Measurements from ENCODE around the gene SSBP4. TPM values are rescaled to one million over a fixed set of nuclear protein-coding genes. Genes with fewer than 3 reads are reported as not detected.

Gene SSBP4
- total RNA-seq, 1 donor = 77.8 TPM

DNA sequence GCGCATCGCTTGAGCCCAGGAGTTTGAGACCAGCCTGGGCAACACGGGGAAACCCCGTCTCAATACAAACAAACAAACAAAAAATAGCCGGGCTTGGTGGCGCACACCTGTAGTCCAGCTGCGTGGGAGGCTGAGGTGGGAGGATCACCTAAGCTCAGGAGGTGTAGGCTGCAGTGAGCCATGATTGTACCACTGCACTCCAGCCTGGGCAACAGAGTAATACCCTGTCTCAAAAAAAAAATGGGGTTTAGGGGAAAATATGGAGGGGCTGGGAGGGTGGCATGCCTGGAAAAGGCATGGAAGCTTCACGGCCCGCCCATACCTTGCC lies 20.7 kb downstream of the SSBP4 start:
- Histone ChIP-seq H3K27me3 (ENCODE audit: insufficient read depth, low read length) (no peaks in the 10 kb centered on the region), H3K4me3 (ENCODE audit: insufficient read depth, low read length) (no peak overlapping the region), H3K36me3 (ENCODE audit: insufficient read depth, low read length) (peaks cover 29% of the 10 kb centered on the region), H2AFZ (ENCODE audit: low read length) (no peak overlapping the region), H3K27ac (ENCODE audit: low read depth, low read length) (no peak overlapping the region), H3K4me1 (ENCODE audit: insufficient read depth, low read length) (peaks cover 22% of the 10 kb centered on the region), H3K4me2 (ENCODE audit: insufficient read depth, low read length) (no peak overlapping the region), H3K9me3 (ENCODE audit: low read depth, low read length) (no peaks in the 10 kb centered on the region), H3K79me2 (ENCODE audit: insufficient read depth, low read length) (no peaks in the 10 kb centered on the region), H4K20me1 (ENCODE audit: insufficient read depth, low read length) (peaks cover 44% of the 10 kb centered on the region)
- DNase-seq (ENCODE audit: insufficient read length, low spot score, missing footprints) = no peak
- TF ChIP-seq, protein P1, sequence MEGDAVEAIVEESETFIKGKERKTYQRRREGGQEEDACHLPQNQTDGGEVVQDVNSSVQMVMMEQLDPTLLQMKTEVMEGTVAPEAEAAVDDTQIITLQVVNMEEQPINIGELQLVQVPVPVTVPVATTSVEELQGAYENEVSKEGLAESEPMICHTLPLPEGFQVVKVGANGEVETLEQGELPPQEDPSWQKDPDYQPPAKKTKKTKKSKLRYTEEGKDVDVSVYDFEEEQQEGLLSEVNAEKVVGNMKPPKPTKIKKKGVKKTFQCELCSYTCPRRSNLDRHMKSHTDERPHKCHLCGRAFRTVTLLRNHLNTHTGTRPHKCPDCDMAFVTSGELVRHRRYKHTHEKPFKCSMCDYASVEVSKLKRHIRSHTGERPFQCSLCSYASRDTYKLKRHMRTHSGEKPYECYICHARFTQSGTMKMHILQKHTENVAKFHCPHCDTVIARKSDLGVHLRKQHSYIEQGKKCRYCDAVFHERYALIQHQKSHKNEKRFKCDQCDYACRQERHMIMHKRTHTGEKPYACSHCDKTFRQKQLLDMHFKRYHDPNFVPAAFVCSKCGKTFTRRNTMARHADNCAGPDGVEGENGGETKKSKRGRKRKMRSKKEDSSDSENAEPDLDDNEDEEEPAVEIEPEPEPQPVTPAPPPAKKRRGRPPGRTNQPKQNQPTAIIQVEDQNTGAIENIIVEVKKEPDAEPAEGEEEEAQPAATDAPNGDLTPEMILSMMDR (IDR thresholded peaks at IDR 0.05; ENCODE audit: extremely low read depth, low read depth, low read length) = no peak

- H2AFZ ChIP-seq (ENCODE audit: low read length) = no peak overlapping the region
- TF ChIP-seq, protein P1 (IDR thresholded peaks at IDR 0.05; ENCODE audit: extremely low read depth, low read depth, low read length) = peak; percentile 23
- H3K4me2 ChIP-seq (ENCODE audit: insufficient read depth, low read length) = no peak overlapping the region
- H3K79me2 ChIP-seq (ENCODE audit: insufficient read depth, low read length) = no peaks in the 10 kb centered on the region
- peaks cover 31% of the 10 kb centered on the region for H3K36me3 ChIP-seq (ENCODE audit: insufficient read depth, low read length)
- peak; percentile 90 for DNase-seq (ENCODE audit: insufficient read length, low spot score, missing footprints)
- peaks cover 22% of the 10 kb centered on the region for H3K4me1 ChIP-seq (ENCODE audit: insufficient read depth, low read length)
- no peak overlapping the region for H3K4me3 ChIP-seq (ENCODE audit: insufficient read depth, low read length)
- H4K20me1 ChIP-seq (ENCODE audit: insufficient read depth, low read length) = peaks cover 44% of the 10 kb centered on the region
- no peaks in the 10 kb centered on the region for H3K27me3 ChIP-seq (ENCODE audit: insufficient read depth, low read length)
- no peak overlapping the region for H3K27ac ChIP-seq (ENCODE audit: low read depth, low read length)
- H3K9me3 ChIP-seq (ENCODE audit: low read depth, low read length) = no peaks in the 10 kb centered on the region
Measured at GRCh38 chr19:18440415-18440877, 21.2 kb downstream of the SSBP4 start.

- no peak overlapping the region for H3K4me2 ChIP-seq (ENCODE audit: insufficient read depth, low read length)
- no peak overlapping the region for H3K4me3 ChIP-seq (ENCODE audit: insufficient read depth, low read length)
- no peak overlapping the region for H3K27ac ChIP-seq (ENCODE audit: low read depth, low read length)
- H2AFZ ChIP-seq (ENCODE audit: low read length) = no peak overlapping the region
- peak; percentile 86 for DNase-seq (ENCODE audit: insufficient read length, low spot score, missing footprints)
- H4K20me1 ChIP-seq (ENCODE audit: insufficient read depth, low read length) = peaks cover 49% of the 10 kb centered on the region
- peaks cover 24% of the 10 kb centered on the region for H3K36me3 ChIP-seq (ENCODE audit: insufficient read depth, low read length)
- TF ChIP-seq, protein P1 (IDR thresholded peaks at IDR 0.05; ENCODE audit: extremely low read depth, low read depth, low read length) = no peak
- H3K79me2 ChIP-seq (ENCODE audit: insufficient read depth, low read length) = no peaks in the 10 kb centered on the region
- H3K9me3 ChIP-seq (ENCODE audit: low read depth, low read length) = no peaks in the 10 kb centered on the region
- H3K27me3 ChIP-seq (ENCODE audit: insufficient read depth, low read length) = no peaks in the 10 kb centered on the region
- H3K4me1 ChIP-seq (ENCODE audit: insufficient read depth, low read length) = peaks cover 22% of the 10 kb centered on the region
Measured at GRCh38 chr19:18440936-18441803, 22.0 kb downstream of the SSBP4 start.
